ENCODE results near the gene SENP8.
A peak's percentile ranks its signal among the peaks of the same experiment; 100 is the strongest.

The SENP8 gene

GRCh38 chr15:72074335-72075060 lies 43.7 kb upstream of the SENP8 start:
- no peak for TF ChIP-seq EZH2phosphoT487 (conservative IDR thresholded peaks at IDR 0.05; ENCODE audit: low read length)
- TF ChIP-seq CTCF (IDR thresholded peaks at IDR 0.05; ENCODE audit: insufficient read depth, low read length, poor library complexity, severe bottlenecking), result no peak
- Histone ChIP-seq H3F3A (ENCODE audit: insufficient read depth) (peaks cover 77% of the 10 kb centered on the region), H4K20me1 (ENCODE audit: low read depth, low read length) (no peaks in the 10 kb centered on the region), H3K4me2 (ENCODE audit: low read depth, low read length, poor library complexity, severe bottlenecking) (peak overlapping the region; percentile 85), H2AFZ (ENCODE audit: low read depth, low read length, severe bottlenecking) (no peak overlapping the region), H3K9ac (ENCODE audit: low read length) (peak overlapping the region; percentile 64), H3K27ac (ENCODE audit: low read depth, low read length) (peak overlapping the region; percentile 99), H3K4me3 (ENCODE audit: insufficient read depth, low read length, poor library complexity, severe bottlenecking) (peak overlapping the region; percentile 50), H3K36me3 (ENCODE audit: low read length) (peaks cover 3% of the 10 kb centered on the region; the same call in 1 of the 2 replicates), H3K27me3 (ENCODE audit: low read length) (no peaks in the 10 kb centered on the region), H3K9me3 (ENCODE audit: insufficient read depth, low read length) (no peaks in the 10 kb centered on the region), H3K79me2 (ENCODE audit: insufficient read depth, low read length) (peaks cover 81% of the 10 kb centered on the region), H3K9me2 (replicated peaks; ENCODE audit: insufficient read depth, low read length) (no peaks in the 10 kb centered on the region)

- Histone ChIP-seq H3K9me3 (ENCODE audit: insufficient read depth, low read length) (no peaks in the 10 kb centered on the region), H3K9me2 (replicated peaks; ENCODE audit: insufficient read depth, low read length) (no peaks in the 10 kb centered on the region), H3K27ac (ENCODE audit: low read depth, low read length) (peak overlapping the region; percentile 99), H2AFZ (ENCODE audit: low read depth, low read length, severe bottlenecking) (no peak overlapping the region), H3K36me3 (ENCODE audit: low read length) (no peaks in the 10 kb centered on the region), H3K4me3 (ENCODE audit: insufficient read depth, low read length, poor library complexity, severe bottlenecking) (peak overlapping the region; percentile 21), H3K27me3 (ENCODE audit: low read length) (no peaks in the 10 kb centered on the region), H3K9ac (ENCODE audit: low read length) (peak overlapping the region; percentile 60), H4K20me1 (ENCODE audit: low read depth, low read length) (no peaks in the 10 kb centered on the region), H3F3A (ENCODE audit: insufficient read depth) (peaks cover 75% of the 10 kb centered on the region), H3K79me2 (ENCODE audit: insufficient read depth, low read length) (peaks cover 81% of the 10 kb centered on the region), H3K4me2 (ENCODE audit: low read depth, low read length, poor library complexity, severe bottlenecking) (peak overlapping the region; percentile 85)
- TF ChIP-seq EZH2phosphoT487 (conservative IDR thresholded peaks at IDR 0.05; ENCODE audit: low read length) (no peak), CTCF (IDR thresholded peaks at IDR 0.05; ENCODE audit: insufficient read depth, low read length, poor library complexity, severe bottlenecking) (no peak)
Observed at GRCh38 chr15:72077950-72078349, 40.3 kb upstream of the SENP8 start.

- peak overlapping the region; percentile 85 for H3K4me2 ChIP-seq (ENCODE audit: low read depth, low read length, poor library complexity, severe bottlenecking)
- no peaks in the 10 kb centered on the region for H3K9me2 ChIP-seq (replicated peaks; ENCODE audit: insufficient read depth, low read length)
- peaks cover 73% of the 10 kb centered on the region for H3K79me2 ChIP-seq (ENCODE audit: insufficient read depth, low read length)
- no peaks in the 10 kb centered on the region for H3K36me3 ChIP-seq (ENCODE audit: low read length)
- H3K9me3 ChIP-seq (ENCODE audit: insufficient read depth, low read length), result no peaks in the 10 kb centered on the region
- H4K20me1 ChIP-seq (ENCODE audit: low read depth, low read length), result no peaks in the 10 kb centered on the region
- TF ChIP-seq CTCF (IDR thresholded peaks at IDR 0.05; ENCODE audit: insufficient read depth, low read length, poor library complexity, severe bottlenecking) (no peak), EZH2phosphoT487 (conservative IDR thresholded peaks at IDR 0.05; ENCODE audit: low read length) (no peak)
- peaks cover 75% of the 10 kb centered on the region for H3F3A ChIP-seq (ENCODE audit: insufficient read depth)
- H3K4me3 ChIP-seq (ENCODE audit: insufficient read depth, low read length, poor library complexity, severe bottlenecking), result peak overlapping the region; percentile 21
- H3K27ac ChIP-seq (ENCODE audit: low read depth, low read length), result peak overlapping the region; percentile 99
- H3K9ac ChIP-seq (ENCODE audit: low read length), result peak overlapping the region; percentile 60
- H2AFZ ChIP-seq (ENCODE audit: low read depth, low read length, severe bottlenecking), result no peak overlapping the region
- no peaks in the 10 kb centered on the region for H3K27me3 ChIP-seq (ENCODE audit: low read length)
Observed at GRCh38 chr15:72078887-72079286, 39.3 kb upstream of the SENP8 start.
